ENCODE data around the gene DNAJC18. TPM values are rescaled to one million over a fixed set of nuclear protein-coding genes. Genes with fewer than 3 reads are reported as not detected.

Gene DNAJC18
- total RNA-seq, 2 experiments from 2014 or later: 7.5 to 8.7 TPM

- ChIA-PET CTCF (interaction anchor here (0.9 kb wide), 1 partner anchor 11 kb away, joined by 3 read pairs; no protein-coding TSS in a partner anchor), POLR2A (interaction anchor here (0.6 to 2.4 kb wide), 3 partner anchors 19 to 98 kb away, joined by 3 to 10 read pairs (median 4); partner anchors contain the start of gene PAIP2)
- no peaks in the 10 kb centered on the region for H3K9me3 Mint-ChIP-seq
- no peak overlapping the region for H3K27ac Mint-ChIP-seq
- Histone ChIP-seq H3K4me1 (ENCODE audit: insufficient read depth, low read length) (peaks cover 6% of the 10 kb centered on the region), H3K27me3 (ENCODE audit: control insufficient read depth in 1 of 2, insufficient read depth in 2 of 2, low read length in 2 of 2) (no peaks in the 10 kb centered on the region), H3K4me3 (ENCODE audit: low read length) (no peak overlapping the region), H3K27ac (ENCODE audit: low read depth in 1 of 2, low read length in 2 of 2) (no peak overlapping the region), H3K9me3 (ENCODE audit: control insufficient read depth in 1 of 2, insufficient read depth in 1 of 2, low read length in 2 of 2) (no peaks in the 10 kb centered on the region), H3K36me3 (ENCODE audit: insufficient read depth, low read length) (peaks cover 45% of the 10 kb centered on the region)
- no peaks in the 10 kb centered on the region for H3K27me3 Mint-ChIP-seq
- no peak for TF ChIP-seq CTCF (IDR thresholded peaks at IDR 0.05)
- ATAC-seq (ENCODE audit: poor library complexity): no peak
- H3K4me1 Mint-ChIP-seq (ENCODE audit: low read depth): peaks cover 29% of the 10 kb centered on the region
- intact Hi-C loops (cut with DNase I, micrococcal nuclease): no loop called here
- DNase-seq: no peak
- no peak overlapping the region for H3K4me3 Mint-ChIP-seq
- H3K36me3 Mint-ChIP-seq (ENCODE audit: low read depth): peaks cover 70% of the 10 kb centered on the region
Observed at GRCh38 chr5:139361835-139362429, 77.4 kb downstream of the DNAJC18 start.

GRCh38 chr5:139360384-139360783 is 78.9 kb downstream of the DNAJC18 start:
- DNase-seq (no peak), ATAC-seq (ENCODE audit: poor library complexity) (no peak)
- Mint-ChIP-seq H3K27me3 (no peaks in the 10 kb centered on the region), H3K36me3 (ENCODE audit: low read depth) (peaks cover 64% of the 10 kb centered on the region), H3K9me3 (no peaks in the 10 kb centered on the region), H3K4me3 (no peak overlapping the region), H3K4me1 (ENCODE audit: low read depth) (peaks cover 37% of the 10 kb centered on the region), H3K27ac (no peak overlapping the region)
- H3K4me3 ChIP-seq (ENCODE audit: low read length): no peak overlapping the region
- POLR2A ChIA-PET: no interaction called here
- TF ChIP-seq CTCF (IDR thresholded peaks at IDR 0.05): no peak
- H3K27me3 ChIP-seq (ENCODE audit: control insufficient read depth in 1 of 2, insufficient read depth in 2 of 2, low read length in 2 of 2): no peaks in the 10 kb centered on the region
- H3K27ac ChIP-seq (ENCODE audit: low read depth in 1 of 2, low read length in 2 of 2): no peak overlapping the region
- H3K4me1 ChIP-seq (ENCODE audit: insufficient read depth, low read length): peaks cover 11% of the 10 kb centered on the region
- intact Hi-C loops (cut with DNase I, micrococcal nuclease): no loop called here
- peaks cover 30% of the 10 kb centered on the region for H3K36me3 ChIP-seq (ENCODE audit: insufficient read depth, low read length)
- CTCF ChIA-PET: interaction anchor here (1.2 kb wide), 1 partner anchor 18 kb away, joined by 4 read pairs; the partner anchor contains the start of gene PAIP2
- H3K9me3 ChIP-seq (ENCODE audit: control insufficient read depth in 1 of 2, insufficient read depth in 1 of 2, low read length in 2 of 2): no peaks in the 10 kb centered on the region

Other genes with a start within 250 kb of the DNAJC18 start
- 1 to 10 TPM; 5.6 to 9.2 TPM for gene SIL1, start 241.2 kb downstream of the DNAJC18 start, total RNA-seq
- gene MATR3, start 145.8 kb downstream of the DNAJC18 start, total RNA-seq: 100 to 1,000 TPM; 376 to 401 TPM
- 100 to 1,000 TPM; 151 to 156 TPM for gene PAIP2, start 97.7 kb downstream of the DNAJC18 start, total RNA-seq
- gene SLC23A1, start 56.2 kb downstream of the DNAJC18 start, total RNA-seq: not detected
- under 1 TPM; 0.42 to 0.63 TPM for gene MZB1, start 49.6 kb downstream of the DNAJC18 start, total RNA-seq
- under 1 TPM; 0.25 to 0.41 TPM for gene PROB1, start 44.4 kb downstream of the DNAJC18 start, total RNA-seq
- 1 to 10 TPM; 3.0 to 3.9 TPM for gene SPATA24, start 35.4 kb downstream of the DNAJC18 start, total RNA-seq
- not detected for gene ECSCR, start 23.2 kb upstream of the DNAJC18 start, total RNA-seq
- under 1 TPM in 1 of 2 experiments, not detected in 1; 0.08 TPM for gene SMIM33, start 31.5 kb upstream of the DNAJC18 start, total RNA-seq
- 100 to 1,000 TPM; 155 to 168 TPM for gene STING1, start 43.2 kb upstream of the DNAJC18 start, total RNA-seq
- 100 to 1,000 TPM; 164 to 174 TPM for gene UBE2D2, start 121.8 kb upstream of the DNAJC18 start, total RNA-seq
- gene CXXC5, start 208.8 kb upstream of the DNAJC18 start, total RNA-seq: 1 to 10 TPM; 1.9 to 2.7 TPM

All from CD4-positive, alpha-beta T cell (primary cell).